IPS-15b (cell line): ENCODE results near the gene ATP8B3.

ENCODE experiments used
- H3K27me3 ChIP-seq: one replicate; pipeline ENCODE4 v1.6.1; 2013; ENCODE audit warnings: low read length; ENCODE audit not compliant: control insufficient read depth, insufficient read depth
- H3K36me3 ChIP-seq: one replicate; pipeline ENCODE4 v1.6.1; 2013; ENCODE audit warnings: low read length; ENCODE audit not compliant: control insufficient read depth, insufficient read depth
- H3K4me1 ChIP-seq: one replicate; pipeline ENCODE4 v1.6.1; 2013; ENCODE audit warnings: mild to moderate bottlenecking, low read length; ENCODE audit not compliant: control insufficient read depth, insufficient read depth
- H3K4me3 ChIP-seq: one replicate; pipeline ENCODE4 v1.5.1; 2013; ENCODE audit warnings: low read depth, low read length
- H3K9ac ChIP-seq: one replicate; pipeline ENCODE4 v1.6.1; 2013; ENCODE audit warnings: low read depth, mild to moderate bottlenecking, low read length
- H3K9me3 ChIP-seq: one replicate; pipeline ENCODE4 v1.6.1; 2013; ENCODE audit warnings: mild to moderate bottlenecking, low read length; ENCODE audit not compliant: control insufficient read depth, insufficient read depth

The ATP8B3 gene

GRCh38 chr19:1744133-1744665 is 67.9 kb downstream of the ATP8B3 start:
- peaks cover 53% of the 10 kb centered on the region for H3K27me3 ChIP-seq
- H3K36me3 ChIP-seq, result peaks cover 2% of the 10 kb centered on the region
- no peaks in the 10 kb centered on the region for H3K9me3 ChIP-seq
- H3K4me3 ChIP-seq, result no peak overlapping the region
- H3K9ac ChIP-seq, result no peak overlapping the region
- peaks cover 2% of the 10 kb centered on the region for H3K4me1 ChIP-seq

- Histone ChIP-seq H3K4me1 (peaks cover 2% of the 10 kb centered on the region), H3K36me3 (peaks cover 2% of the 10 kb centered on the region), H3K9ac (no peak overlapping the region), H3K9me3 (no peaks in the 10 kb centered on the region), H3K4me3 (no peak overlapping the region), H3K27me3 (peaks cover 43% of the 10 kb centered on the region)
Observed at GRCh38 chr19:1742989-1743696, 68.9 kb downstream of the ATP8B3 start.

- no peak overlapping the region for H3K9ac ChIP-seq
- peaks cover 2% of the 10 kb centered on the region for H3K36me3 ChIP-seq
- H3K4me1 ChIP-seq, result no peaks in the 10 kb centered on the region
- peaks cover 22% of the 10 kb centered on the region for H3K27me3 ChIP-seq
- H3K9me3 ChIP-seq, result no peaks in the 10 kb centered on the region
- H3K4me3 ChIP-seq, result no peak overlapping the region
Observed at GRCh38 chr19:1739960-1740629, 72.0 kb downstream of the ATP8B3 start.

GRCh38 chr19:1736927-1737326 is 75.1 kb downstream of the ATP8B3 start:
- H3K27me3 ChIP-seq, result peaks cover 22% of the 10 kb centered on the region
- H3K36me3 ChIP-seq, result peaks cover 2% of the 10 kb centered on the region
- no peaks in the 10 kb centered on the region for H3K9me3 ChIP-seq
- H3K4me1 ChIP-seq, result no peaks in the 10 kb centered on the region
- no peak overlapping the region for H3K4me3 ChIP-seq
- no peak overlapping the region for H3K9ac ChIP-seq

GRCh38 chr19:1736280-1736679 is 75.8 kb downstream of the ATP8B3 start:
- Histone ChIP-seq H3K9ac (no peak overlapping the region), H3K36me3 (peaks cover 2% of the 10 kb centered on the region), H3K4me3 (no peak overlapping the region), H3K27me3 (peaks cover 25% of the 10 kb centered on the region), H3K9me3 (no peaks in the 10 kb centered on the region), H3K4me1 (no peaks in the 10 kb centered on the region)

GRCh38 chr19:1734321-1734966 is 77.6 kb downstream of the ATP8B3 start:
- Histone ChIP-seq H3K36me3 (no peaks in the 10 kb centered on the region), H3K4me1 (no peaks in the 10 kb centered on the region), H3K4me3 (no peak overlapping the region), H3K9me3 (no peaks in the 10 kb centered on the region), H3K27me3 (peaks cover 19% of the 10 kb centered on the region), H3K9ac (no peak overlapping the region)
